B cell (primary cell): ENCODE measurements around the gene ATXN7L3B. TPM values are rescaled to one million over a fixed set of nuclear protein-coding genes. Genes with fewer than 3 reads are reported as not detected.
"Not testable (repeated sequence)": the region's sequence is repeated elsewhere in the genome, so short reads cannot be mapped to it uniquely, and the experiment has no call there.

Experiments
- ATAC-seq: fragments of 200-7000 bp; cut with Tn5 transposase; one replicate; pipeline ENCODE4 v1.10.0; 2021; ENCODE audit warnings: low read depth, mild to moderate bottlenecking, moderate number of reproducible peaks, moderate library complexity
- CTCF ChIA-PET: fragments of 350-600 bp; sonication (Branson Sonifier 250); formaldehyde crosslinking; loops from one replicate; lab custom pipeline; 2021; ENCODE audit warnings: antibody characterized with exemption, inconsistent platforms; lab: Charles Lee
- POLR2A ChIA-PET: fragments of 350-600 bp; sonication (Branson Sonifier 250); formaldehyde crosslinking; loops from one replicate; lab custom pipeline; 2021; ENCODE audit warnings: antibody characterized with exemption; lab: Charles Lee
- DNase-seq: peaks from one replicate; pipeline ENCODE4 v3.0.0; 2013
- H2AFZ ChIP-seq: 2 replicates; pipeline ENCODE4 v1.6.1; 2012; ENCODE audit warnings: mild to moderate bottlenecking, low read depth, low read length; ENCODE audit not compliant: insufficient read depth, poor library complexity, severe bottlenecking
- H3K27ac ChIP-seq, 2 donors: 1 replicate in 1 of 2; 2 replicates in 1 of 2; pipeline ENCODE4 v1.5.1; 2012 to 2013; ENCODE audit warnings: low read length in 2 of 2, mild to moderate bottlenecking in 2 of 2, moderate library complexity in 1 of 2
- H3K27me3 ChIP-seq, 4 experiments: fragments of 200-600 bp in 1 of 4; sonication (generic) in 1 of 4; replicated peaks in 1 of 4; 1 replicate in 2 of 4; 2 replicates in 2 of 4; pipeline versions ENCODE4 v1.6.1 to v1.7.0; 2013 to 2016; ENCODE audit warnings: low read length in 3 of 4, mild to moderate bottlenecking in 2 of 4, mixed read lengths in 1 of 4, moderate library complexity in 1 of 4; ENCODE audit not compliant: insufficient read depth in 4 of 4, control insufficient read depth in 3 of 4; ENCODE audit errors: control extremely low read depth in 1 of 4
- H3K36me3 ChIP-seq, 2 experiments: replicated peaks in 1 of 2; 1 replicate in 1 of 2; 2 replicates in 1 of 2; pipeline versions ENCODE4 v1.6.1 to v1.7.1; 2013; ENCODE audit warnings: low read length in 1 of 2; ENCODE audit not compliant: insufficient read depth in 2 of 2, control insufficient read depth in 1 of 2; ENCODE audit errors: control extremely low read depth in 1 of 2, extremely low read depth in 1 of 2
- H3K4me1 ChIP-seq, 2 donors: fragments of 200-600 bp in 1 of 2; sonication (generic) in 1 of 2; 1 replicate in 1 of 2; 2 replicates in 1 of 2; pipeline versions ENCODE4 v1.5.1 to v1.6.1; 2013 to 2017; ENCODE audit warnings: low read length in 2 of 2; ENCODE audit not compliant: control insufficient read depth in 2 of 2, insufficient read depth in 2 of 2
- H3K4me2 ChIP-seq: replicated peaks from 2 replicates; pipeline ENCODE3; 2012; ENCODE audit warnings: mild to moderate bottlenecking, low read depth, low read length; ENCODE audit not compliant: poor library complexity, severe bottlenecking
- H3K4me3 ChIP-seq, 5 experiments: fragments of 200-600 bp in 1 of 5; sonication (generic) in 1 of 5; 1 replicate in 3 of 5; 2 replicates in 2 of 5; pipeline versions ENCODE4 v1.5.1 to v1.7.0; 2011 to 2016; ENCODE audit warnings: low read length in 4 of 5, mild to moderate bottlenecking in 4 of 5, low read depth in 2 of 5, control low read depth in 1 of 5, moderate library complexity in 1 of 5; ENCODE audit not compliant: insufficient read depth in 1 of 5; ENCODE audit errors: control extremely low read depth in 1 of 5, extremely low read depth in 1 of 5
- H3K79me2 ChIP-seq: fragments of 200-600 bp; sonication (generic); one replicate; pipeline ENCODE4 v1.6.0; 2016; ENCODE audit warnings: low read length; ENCODE audit not compliant: control insufficient read depth, insufficient read depth
- H3K9ac ChIP-seq: fragments of 200-600 bp; sonication (generic); 2 replicates; pipeline ENCODE4 v1.6.1; 2017; ENCODE audit warnings: mild to moderate bottlenecking, low read length, moderate library complexity
- H3K9me3 ChIP-seq, 3 donors: one replicate each; pipeline versions ENCODE4 v1.6.1 to v1.7.1; 2013; ENCODE audit warnings: low read length in 2 of 3; ENCODE audit not compliant: control insufficient read depth in 2 of 3, insufficient read depth in 1 of 3; ENCODE audit errors: control extremely low read depth in 1 of 3
- H4K20me1 ChIP-seq: 2 replicates; pipeline ENCODE4 v1.6.0; 2012; ENCODE audit warnings: mild to moderate bottlenecking, low read length; ENCODE audit not compliant: insufficient read depth, control insufficient read depth, poor library complexity, severe bottlenecking
- H3K27ac Mint-ChIP-seq: one replicate; pipeline ENCODE4 v1.8.0; 2021; ENCODE audit warnings: mixed read lengths
- H3K27me3 Mint-ChIP-seq: one replicate; pipeline ENCODE4 v1.8.0; 2021; ENCODE audit warnings: mixed read lengths
- H3K4me1 Mint-ChIP-seq: one replicate; pipeline ENCODE4 v1.8.0; 2021; ENCODE audit warnings: mixed read lengths
- H3K4me3 Mint-ChIP-seq: one replicate; pipeline ENCODE4 v1.8.0; 2021; ENCODE audit warnings: mixed read lengths
- H3K9me3 Mint-ChIP-seq: one replicate; pipeline ENCODE4 v1.8.0; 2022; ENCODE audit warnings: mixed read lengths; ENCODE audit not compliant: insufficient read depth
- EZH2 ChIP-seq: IDR thresholded peaks from 2 replicates; pipeline ENCODE4 v1.6.1; 2012; ENCODE audit warnings: borderline replicate concordance, low read depth, mild to moderate bottlenecking, moderate library complexity, low read length; ENCODE audit not compliant: insufficient read depth, poor library complexity, severe bottlenecking
- WGBS: methylation state at CpG from one replicate; pipeline ENCODE4 v1.1.5; 2013; ENCODE audit warnings: missing lambda C conversion rate; ENCODE audit not compliant: insufficient coverage; 5-methylcytosine and 5-hydroxymethylcytosine counted together
- intact Hi-C: fragments of 100-400 bp; cut with micrococcal nuclease; formaldehyde crosslinking; loops from one replicate; pipeline ENCODE4 v1.10.0; 2022
- polyA plus RNA-seq: library from polyadenylated mRNA; depleted of rRNA; stranded (reverse); fragments of >200 nt; gene quantifications from 2 replicates; pipeline ENCODE4 v1.2.3, GENCODE V29; 2012
- total RNA-seq, 2 donors: library from RNA; stranded (reverse); fragments of 120-200 nt in 1 of 2; gene quantifications; 1 replicate in 1 of 2; 2 replicates in 1 of 2; pipeline versions ENCODE4 v1.2.3 to v1.2.4, GENCODE V29; 2013 to 2022
- TF ChIP-seq, protein P1 (sequence below): fragments of 200-600 bp; IDR thresholded peaks from one replicate; pipeline ENCODE4 v1.8.0; 2022; ENCODE audit warnings: antibody characterized with exemption, mild to moderate bottlenecking

Gene ATXN7L3B
- total and polyA plus RNA-seq, 2 donors (not counting 1 experiment from before 2014, with no cell fraction given) = 15.0 to 38.6 TPM

DNA sequence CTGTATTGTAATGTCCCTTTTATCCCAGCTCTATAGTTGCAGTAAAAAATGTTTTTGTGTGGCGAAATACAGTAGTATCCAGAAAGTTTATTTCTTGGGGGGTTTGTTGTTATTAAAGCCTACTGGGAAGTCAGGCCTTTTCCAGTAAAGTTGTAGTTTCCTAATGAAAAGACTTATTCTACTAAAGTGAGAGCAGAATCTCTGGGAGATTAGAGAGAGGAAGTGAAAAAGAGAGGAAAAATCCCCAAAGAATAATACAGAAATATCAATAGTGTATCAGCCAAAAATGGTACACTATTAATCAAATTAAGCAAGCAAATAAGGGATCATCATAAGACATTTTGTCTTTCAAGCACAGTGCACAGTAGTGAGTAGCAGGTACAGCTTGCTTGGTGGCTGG is 46.3 kb upstream of the ATXN7L3B start:
- peaks cover 22% of the 10 kb centered on the region for H3K4me1 Mint-ChIP-seq
- no peak overlapping the region for H3K9ac ChIP-seq
- H3K9me3 ChIP-seq = no peaks in the 10 kb centered on the region
- POLR2A ChIA-PET = no interaction called here
- DNase-seq (no peak), ATAC-seq (no peak)
- no peaks in the 10 kb centered on the region for H4K20me1 ChIP-seq
- H3K27me3 ChIP-seq = no peaks in the 10 kb centered on the region
- no peak overlapping the region for H3K4me3 ChIP-seq
- no peaks in the 10 kb centered on the region for H3K9me3 Mint-ChIP-seq
- H3K4me2 ChIP-seq = peak overlapping the region; percentile 73
- H3K27me3 Mint-ChIP-seq = peaks cover 2% of the 10 kb centered on the region
- H3K4me1 ChIP-seq = peaks cover 0 to 6% of the 10 kb centered on the region in 2 donors
- intact Hi-C loops = no loop called here
- H3K4me3 Mint-ChIP-seq = no peak overlapping the region
- CTCF ChIA-PET = no interaction called here
- no peaks in the 10 kb centered on the region for H3K36me3 ChIP-seq
- H2AFZ ChIP-seq = peak overlapping the region; percentile 72
- H3K79me2 ChIP-seq = no peaks in the 10 kb centered on the region
- no CpG with 5 or more reads among the region's 1 CpG for WGBS
- no peak overlapping the region for H3K27ac Mint-ChIP-seq
- TF ChIP-seq EZH2 = no peak
- TF ChIP-seq, protein P1, sequence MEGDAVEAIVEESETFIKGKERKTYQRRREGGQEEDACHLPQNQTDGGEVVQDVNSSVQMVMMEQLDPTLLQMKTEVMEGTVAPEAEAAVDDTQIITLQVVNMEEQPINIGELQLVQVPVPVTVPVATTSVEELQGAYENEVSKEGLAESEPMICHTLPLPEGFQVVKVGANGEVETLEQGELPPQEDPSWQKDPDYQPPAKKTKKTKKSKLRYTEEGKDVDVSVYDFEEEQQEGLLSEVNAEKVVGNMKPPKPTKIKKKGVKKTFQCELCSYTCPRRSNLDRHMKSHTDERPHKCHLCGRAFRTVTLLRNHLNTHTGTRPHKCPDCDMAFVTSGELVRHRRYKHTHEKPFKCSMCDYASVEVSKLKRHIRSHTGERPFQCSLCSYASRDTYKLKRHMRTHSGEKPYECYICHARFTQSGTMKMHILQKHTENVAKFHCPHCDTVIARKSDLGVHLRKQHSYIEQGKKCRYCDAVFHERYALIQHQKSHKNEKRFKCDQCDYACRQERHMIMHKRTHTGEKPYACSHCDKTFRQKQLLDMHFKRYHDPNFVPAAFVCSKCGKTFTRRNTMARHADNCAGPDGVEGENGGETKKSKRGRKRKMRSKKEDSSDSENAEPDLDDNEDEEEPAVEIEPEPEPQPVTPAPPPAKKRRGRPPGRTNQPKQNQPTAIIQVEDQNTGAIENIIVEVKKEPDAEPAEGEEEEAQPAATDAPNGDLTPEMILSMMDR = no peak
- H3K27ac ChIP-seq = no peak overlapping the region

DNA sequence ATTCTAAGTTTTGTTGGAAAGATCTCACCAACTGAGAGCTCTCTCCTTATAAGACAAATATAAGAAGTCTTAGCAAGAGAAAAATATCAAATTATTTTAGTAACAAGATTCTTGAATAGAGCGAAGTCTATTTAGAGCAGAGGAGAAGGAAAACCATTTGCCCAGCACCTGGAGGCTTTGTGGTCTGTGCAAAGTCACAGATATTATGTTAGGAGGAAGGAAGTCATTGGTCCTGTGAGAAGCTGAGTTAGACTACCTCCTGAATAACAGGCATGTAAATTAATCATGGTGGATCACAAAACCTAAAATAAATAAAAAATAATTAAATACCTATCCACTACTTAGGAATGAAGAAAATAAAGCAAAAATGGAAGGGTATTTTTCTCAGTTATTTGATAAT is 38.4 kb upstream of the ATXN7L3B start:
- Mint-ChIP-seq H3K4me3 (no peak overlapping the region), H3K4me1 (no peaks in the 10 kb centered on the region), H3K27ac (no peak overlapping the region), H3K9me3 (no peaks in the 10 kb centered on the region), H3K27me3 (no peaks in the 10 kb centered on the region)
- Histone ChIP-seq H4K20me1 (no peaks in the 10 kb centered on the region), H3K27me3 (no peaks in the 10 kb centered on the region), H3K4me1 (no peaks in the 10 kb centered on the region), H3K36me3 (no peaks in the 10 kb centered on the region), H3K79me2 (no peaks in the 10 kb centered on the region), H2AFZ (no peak overlapping the region), H3K9ac (no peak overlapping the region), H3K9me3 (no peaks in the 10 kb centered on the region), H3K4me2 (no peak overlapping the region), H3K27ac (no peak overlapping the region), H3K4me3 (no peak overlapping the region)
- WGBS = 40% methylated on average over 1 of the region's 1 CpG
- intact Hi-C loops = no loop called here
- ChIA-PET POLR2A (no interaction called here), CTCF (no interaction called here)
- ATAC-seq (no peak), DNase-seq (no peak)
- TF ChIP-seq EZH2 = no peak
- TF ChIP-seq, protein P1 = no peak

DNA sequence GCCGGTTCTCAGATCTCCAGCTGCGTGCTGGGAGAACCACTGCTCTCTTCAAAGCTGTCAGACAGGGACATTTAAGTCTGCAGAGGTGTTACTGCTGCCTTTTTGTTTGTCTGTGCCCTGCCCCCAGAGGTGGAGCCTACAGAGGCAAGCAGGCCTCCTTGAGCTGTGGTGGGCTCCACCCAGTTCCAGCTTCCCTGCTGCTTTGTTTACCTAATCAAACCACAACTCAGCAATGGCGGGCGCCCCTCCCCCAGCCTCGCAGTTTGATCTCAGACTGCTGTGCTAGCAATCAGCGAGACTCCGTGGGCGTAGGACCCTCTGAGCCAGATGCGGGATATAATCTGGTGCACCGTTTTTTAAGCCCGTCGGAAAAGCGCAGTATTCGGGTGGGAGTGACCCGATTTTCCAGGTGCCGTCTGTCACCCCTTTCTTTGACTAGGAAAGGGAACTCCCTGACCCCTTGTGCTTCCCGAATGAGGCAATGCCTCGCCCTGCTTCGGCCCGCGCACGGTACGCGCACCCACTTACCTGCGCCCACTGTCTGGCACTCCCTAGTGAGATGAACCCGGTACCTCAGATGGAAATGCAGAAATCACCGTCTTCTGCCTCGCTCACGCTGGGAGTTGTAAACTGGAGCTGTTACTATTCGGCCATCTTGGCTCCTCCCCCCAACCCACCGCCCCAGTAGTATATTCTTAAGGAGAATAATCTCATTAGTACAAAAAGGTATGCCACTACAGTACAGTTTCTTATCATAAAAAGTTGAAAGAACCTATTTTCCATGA is 28.6 kb upstream of the ATXN7L3B start:
- H3K27me3 Mint-ChIP-seq, H3K9me3 ChIP-seq, H4K20me1 ChIP-seq, H3K4me3 Mint-ChIP-seq, intact Hi-C loops, H3K27ac Mint-ChIP-seq, H3K27me3 ChIP-seq, DNase-seq, CTCF ChIA-PET, H3K9me3 Mint-ChIP-seq, H2AFZ ChIP-seq, H3K79me2 ChIP-seq, H3K36me3 ChIP-seq, ATAC-seq, H3K27ac ChIP-seq, H3K4me1 ChIP-seq, H3K4me1 Mint-ChIP-seq, POLR2A ChIA-PET, H3K4me3 ChIP-seq, H3K4me2 ChIP-seq, H3K9ac ChIP-seq: not testable (repeated sequence)
- 98% methylated on average over 15 of the region's 31 CpGs for WGBS
